ENCODE results near the gene SPRR1A. TPM values are rescaled to one million over a fixed set of nuclear protein-coding genes. Genes with fewer than 3 reads are reported as not detected.

Gene SPRR1A, protein sequence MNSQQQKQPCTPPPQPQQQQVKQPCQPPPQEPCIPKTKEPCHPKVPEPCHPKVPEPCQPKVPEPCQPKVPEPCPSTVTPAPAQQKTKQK
- total RNA-seq, result not detected in 2 replicates

GRCh38 chr1:152983743-152984142 lies at the start of gene SPRR1A:
TSS of gene SPRR1A (plus strand) at chr1:152984081. CDS start at chr1:152985231, 1,150 bp downstream.

GRCh38 chr1:152946651-152947256 lies 37.1 kb upstream of the SPRR1A start, which contains the start of gene SPRR5:
TSS of gene SPRR5 (plus strand) at chr1:152947206. CDS start at chr1:152948555, 1,349 bp downstream.

DNA sequence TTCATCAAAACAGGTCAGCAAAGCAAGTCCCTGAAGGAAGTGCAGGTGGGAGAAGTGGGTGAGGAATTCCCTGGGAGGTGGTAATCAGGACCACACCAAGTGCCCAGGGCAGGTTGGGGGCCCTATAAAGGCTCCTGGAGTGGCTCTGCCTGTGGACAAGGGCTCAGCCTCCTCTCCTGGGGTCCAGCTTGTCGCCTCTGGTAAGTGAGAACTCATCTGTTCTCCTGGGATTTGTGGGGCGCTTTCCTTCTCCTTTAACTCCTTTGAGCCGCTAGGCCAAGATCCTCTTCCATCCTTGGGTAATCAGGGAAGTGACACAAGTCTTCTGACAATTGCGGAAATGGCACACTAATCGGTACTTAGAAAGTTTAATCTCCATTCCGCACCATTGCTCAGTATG lies 13.4 kb upstream of the SPRR1A start, which contains the start of gene SPRR4:
SPRR4 (plus strand) TSS at position 154 of the 400 bp plus-strand sequence. CDS start 1,243 bp downstream, outside the sequence.

DNA sequence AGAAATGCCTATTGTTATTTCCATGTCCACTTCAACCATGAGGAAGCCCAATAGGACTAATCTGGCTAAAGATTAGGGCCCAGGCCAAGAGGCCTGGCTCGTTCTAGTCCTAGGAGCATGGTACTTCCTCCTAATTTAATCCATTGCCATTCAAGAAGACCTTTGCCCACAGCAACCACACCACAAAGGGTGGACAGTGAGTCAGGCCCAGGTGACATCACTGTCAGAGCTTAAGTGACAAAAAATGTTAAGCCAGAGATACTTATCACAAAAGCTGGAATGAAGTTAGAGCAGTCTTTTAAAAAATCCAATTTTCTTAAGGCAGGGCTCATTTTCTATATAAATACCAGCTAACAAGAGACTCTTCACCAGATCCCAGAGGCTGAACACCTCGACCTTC lies 17.5 kb downstream of the SPRR1A start, which contains the start of gene SPRR3:
SPRR3 (plus strand) TSS at position 368 of the 400 bp plus-strand sequence. CDS start 1,272 bp downstream, outside the sequence.

GRCh38 chr1:153030895-153031294 lies 47.0 kb downstream of the SPRR1A start, which contains the start of gene SPRR1B:
TSS of gene SPRR1B (plus strand) at chr1:153031203. CDS start at chr1:153032346, 1,143 bp downstream.

Other genes with a start within 250 kb of the SPRR1A start
- gene KPRP, start 226.1 kb upstream of the SPRR1A start, total RNA-seq, result not detected in 2 replicates
- gene LCE1F, start 208.9 kb upstream of the SPRR1A start, total RNA-seq, result not detected in 2 replicates
- gene LCE1E, start 197.8 kb upstream of the SPRR1A start, total RNA-seq, result not detected in 2 replicates
- gene LCE1D, start 187.4 kb upstream of the SPRR1A start, total RNA-seq, result not detected in 2 replicates
- gene LCE1C, start 177.4 kb upstream of the SPRR1A start, total RNA-seq, result not detected in 2 replicates
- gene LCE1B, start 172.1 kb upstream of the SPRR1A start, total RNA-seq, result not detected in 2 replicates
- gene LCE1A, start 156.6 kb upstream of the SPRR1A start, total RNA-seq, result not detected in 2 replicates
- not detected in 2 replicates for gene LCE6A, start 141.2 kb upstream of the SPRR1A start, total RNA-seq
- not detected in 2 replicates for gene LCE7A, start 124.1 kb upstream of the SPRR1A start, total RNA-seq
- gene SMCP, start 105.8 kb upstream of the SPRR1A start, total RNA-seq, result not detected in 2 replicates
- gene IVL, start 75.5 kb upstream of the SPRR1A start, total RNA-seq, result not detected in 2 replicates
- gene SPRR5, start 36.9 kb upstream of the SPRR1A start, total RNA-seq, result not detected in 2 replicates
- not detected in 2 replicates for gene SPRR4, start 13.4 kb upstream of the SPRR1A start, total RNA-seq
- not detected in 2 replicates for gene SPRR3, start 17.7 kb downstream of the SPRR1A start, total RNA-seq
- not detected in 2 replicates for gene SPRR1B, start 47.1 kb downstream of the SPRR1A start, total RNA-seq
- not detected in 2 replicates for gene SPRR2D, start 57.0 kb downstream of the SPRR1A start, total RNA-seq
- not detected in 2 replicates for gene SPRR2A, start 73.4 kb downstream of the SPRR1A start, total RNA-seq
- not detected in 2 replicates for gene SPRR2B, start 87.5 kb downstream of the SPRR1A start, total RNA-seq
- gene SPRR2E, start 110.4 kb downstream of the SPRR1A start, total RNA-seq, result not detected in 2 replicates
- gene SPRR2F, start 129.4 kb downstream of the SPRR1A start, total RNA-seq, result not detected in 2 replicates
- not detected in 2 replicates for gene SPRR2G, start 166.8 kb downstream of the SPRR1A start, total RNA-seq
- gene LELP1, start 219.3 kb downstream of the SPRR1A start, total RNA-seq, result not detected in 2 replicates
- gene PRR9, start 233.5 kb downstream of the SPRR1A start, total RNA-seq, result not detected in 2 replicates

All from regular cardiac myocyte (primary cell).